Measurements from ENCODE around the gene NXPH1. TPM values are rescaled to one million over a fixed set of nuclear protein-coding genes. Genes with fewer than 3 reads are reported as not detected.

The NXPH1 gene
- total RNA-seq, 1 donor from 2014 or later, result 0.32 TPM

DNA sequence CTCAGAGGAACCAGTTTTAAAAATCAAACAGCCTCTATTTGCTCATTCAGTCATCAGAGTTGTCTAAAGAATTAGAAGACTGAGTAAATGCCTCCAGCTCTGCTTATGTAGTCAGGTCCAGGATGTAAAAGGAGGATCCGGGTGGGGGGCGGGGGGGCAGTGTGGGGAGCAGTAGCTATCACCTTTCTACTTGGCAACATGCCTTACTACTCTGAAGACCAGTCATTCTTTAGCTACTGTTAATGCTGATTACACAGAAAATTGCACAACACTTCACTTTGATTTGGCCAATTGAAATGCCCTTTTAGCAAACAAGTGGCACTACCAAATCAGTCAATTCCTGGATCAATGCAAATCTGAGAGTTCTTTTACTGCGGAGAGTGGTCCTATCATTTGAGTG, 164.2 kb downstream of the NXPH1 start:
- no peaks in the 10 kb centered on the region for H3K27me3 ChIP-seq
- intact Hi-C loops (cut with DNase I), result no loop called here
- no peaks in the 10 kb centered on the region for H3K36me3 ChIP-seq
- H3K27ac ChIP-seq, result no peak overlapping the region
- TF ChIP-seq, protein P1, sequence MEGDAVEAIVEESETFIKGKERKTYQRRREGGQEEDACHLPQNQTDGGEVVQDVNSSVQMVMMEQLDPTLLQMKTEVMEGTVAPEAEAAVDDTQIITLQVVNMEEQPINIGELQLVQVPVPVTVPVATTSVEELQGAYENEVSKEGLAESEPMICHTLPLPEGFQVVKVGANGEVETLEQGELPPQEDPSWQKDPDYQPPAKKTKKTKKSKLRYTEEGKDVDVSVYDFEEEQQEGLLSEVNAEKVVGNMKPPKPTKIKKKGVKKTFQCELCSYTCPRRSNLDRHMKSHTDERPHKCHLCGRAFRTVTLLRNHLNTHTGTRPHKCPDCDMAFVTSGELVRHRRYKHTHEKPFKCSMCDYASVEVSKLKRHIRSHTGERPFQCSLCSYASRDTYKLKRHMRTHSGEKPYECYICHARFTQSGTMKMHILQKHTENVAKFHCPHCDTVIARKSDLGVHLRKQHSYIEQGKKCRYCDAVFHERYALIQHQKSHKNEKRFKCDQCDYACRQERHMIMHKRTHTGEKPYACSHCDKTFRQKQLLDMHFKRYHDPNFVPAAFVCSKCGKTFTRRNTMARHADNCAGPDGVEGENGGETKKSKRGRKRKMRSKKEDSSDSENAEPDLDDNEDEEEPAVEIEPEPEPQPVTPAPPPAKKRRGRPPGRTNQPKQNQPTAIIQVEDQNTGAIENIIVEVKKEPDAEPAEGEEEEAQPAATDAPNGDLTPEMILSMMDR (IDR thresholded peaks at IDR 0.05), result no peak
- H3K4me3 ChIP-seq, result no peak overlapping the region
- DNase-seq (ENCODE audit: low spot score in 2 of 2), result no peak
- H3K9me3 ChIP-seq, result no peaks in the 10 kb centered on the region
- H3K4me1 ChIP-seq, result no peaks in the 10 kb centered on the region

DNA sequence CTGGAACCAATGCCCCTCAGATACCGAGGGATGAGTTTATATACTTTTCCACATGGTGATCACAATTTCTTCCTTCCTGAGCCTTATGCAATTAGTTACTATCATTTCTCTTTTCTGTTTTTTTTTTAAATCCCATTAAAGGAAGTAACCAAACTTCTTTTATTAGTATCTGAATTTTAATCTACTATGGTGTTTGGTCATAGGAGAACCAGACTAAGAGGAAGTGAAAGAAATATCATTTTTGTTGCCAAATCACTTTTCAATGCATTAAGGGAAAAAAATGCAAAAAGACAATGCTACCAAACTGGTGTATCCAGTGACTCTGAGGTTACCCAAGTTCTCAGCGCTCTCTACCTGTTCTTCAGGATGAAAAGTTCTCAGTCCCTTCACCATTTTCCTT, 167.7 kb downstream of the NXPH1 start:
- TF ChIP-seq, protein P1 (IDR thresholded peaks at IDR 0.05), result no peak
- Histone ChIP-seq H3K27ac (no peak overlapping the region), H3K27me3 (no peaks in the 10 kb centered on the region), H3K36me3 (no peaks in the 10 kb centered on the region), H3K9me3 (no peaks in the 10 kb centered on the region), H3K4me3 (no peak overlapping the region), H3K4me1 (no peaks in the 10 kb centered on the region)
- DNase-seq (ENCODE audit: low spot score in 2 of 2), result no peak
- intact Hi-C loops (cut with DNase I), result no loop called here

DNA sequence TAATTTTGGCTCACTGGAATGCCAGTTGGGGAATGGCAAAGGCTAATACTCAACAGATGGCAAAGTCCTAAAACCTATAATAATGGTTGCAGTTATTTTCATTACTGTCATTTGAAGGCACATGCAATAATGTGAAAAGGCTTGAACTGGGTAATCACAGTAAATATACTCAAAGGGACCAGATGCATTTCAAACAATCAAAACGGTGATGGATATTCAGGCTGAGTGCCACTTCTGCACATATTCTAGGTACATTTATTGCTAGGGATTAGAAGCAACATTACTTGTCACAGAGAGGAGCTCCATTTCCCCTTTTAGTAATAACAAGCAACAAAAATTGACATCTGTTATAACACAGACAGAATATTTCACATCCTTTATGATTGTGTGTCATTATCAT, 171.8 kb downstream of the NXPH1 start:
- no peak for DNase-seq (ENCODE audit: low spot score in 2 of 2)
- no peaks in the 10 kb centered on the region for H3K36me3 ChIP-seq
- H3K27ac ChIP-seq, result no peak overlapping the region
- no peaks in the 10 kb centered on the region for H3K4me1 ChIP-seq
- no peaks in the 10 kb centered on the region for H3K9me3 ChIP-seq
- TF ChIP-seq, protein P1 (IDR thresholded peaks at IDR 0.05), result no peak
- no peak overlapping the region for H3K4me3 ChIP-seq
- intact Hi-C loops (cut with DNase I), result no loop called here
- no peaks in the 10 kb centered on the region for H3K27me3 ChIP-seq

DNA sequence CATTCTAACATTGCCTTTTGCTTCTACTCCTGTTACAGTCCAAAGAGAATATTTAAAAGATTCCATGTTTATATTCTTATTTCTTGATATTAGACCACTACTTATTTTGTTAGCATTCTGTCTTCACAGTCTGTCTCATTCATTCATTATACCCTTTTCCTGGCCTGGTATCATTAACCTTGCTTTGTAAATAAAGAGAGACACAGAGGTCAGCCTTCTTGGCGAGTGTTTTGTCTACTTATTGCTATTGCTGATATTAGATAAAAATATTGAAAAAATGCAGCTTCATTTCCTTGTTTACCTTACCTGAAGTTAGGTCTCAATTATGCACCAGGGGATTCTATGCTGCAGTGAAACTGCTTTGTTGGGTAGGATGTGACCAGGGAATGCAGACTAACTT, 179.2 kb downstream of the NXPH1 start:
- Histone ChIP-seq H3K9me3 (no peaks in the 10 kb centered on the region), H3K4me3 (no peak overlapping the region), H3K36me3 (no peaks in the 10 kb centered on the region), H3K4me1 (no peaks in the 10 kb centered on the region), H3K27ac (no peak overlapping the region), H3K27me3 (no peaks in the 10 kb centered on the region)
- DNase-seq (ENCODE audit: low spot score in 2 of 2), result no peak
- intact Hi-C loops (cut with DNase I), result no loop called here
- TF ChIP-seq, protein P1 (IDR thresholded peaks at IDR 0.05), result no peak

DNA sequence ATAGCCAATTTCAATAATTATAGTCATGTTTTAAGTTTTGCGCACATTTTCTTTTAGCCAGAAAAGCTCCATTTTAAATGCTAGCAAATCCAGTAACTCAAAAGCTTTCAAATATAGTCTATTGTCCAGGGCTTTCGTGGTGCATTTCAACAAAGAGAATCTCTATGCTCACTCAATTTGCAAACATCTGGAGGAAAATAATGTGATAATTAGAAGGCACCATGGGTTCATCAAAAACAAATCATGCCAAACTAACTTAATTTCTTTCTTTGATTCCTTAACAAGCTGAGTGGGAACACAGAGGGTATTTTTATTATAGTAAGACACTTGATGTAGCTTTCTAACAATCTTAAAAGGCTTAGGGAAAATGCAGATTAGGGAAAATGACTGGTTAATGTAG, 179.8 kb downstream of the NXPH1 start:
- DNase-seq (ENCODE audit: low spot score in 2 of 2), result no peak
- Histone ChIP-seq H3K36me3 (no peaks in the 10 kb centered on the region), H3K4me1 (no peaks in the 10 kb centered on the region), H3K9me3 (no peaks in the 10 kb centered on the region), H3K27ac (no peak overlapping the region), H3K27me3 (no peaks in the 10 kb centered on the region), H3K4me3 (no peak overlapping the region)
- TF ChIP-seq, protein P1 (IDR thresholded peaks at IDR 0.05), result no peak
- intact Hi-C loops (cut with DNase I), result no loop called here

DNA sequence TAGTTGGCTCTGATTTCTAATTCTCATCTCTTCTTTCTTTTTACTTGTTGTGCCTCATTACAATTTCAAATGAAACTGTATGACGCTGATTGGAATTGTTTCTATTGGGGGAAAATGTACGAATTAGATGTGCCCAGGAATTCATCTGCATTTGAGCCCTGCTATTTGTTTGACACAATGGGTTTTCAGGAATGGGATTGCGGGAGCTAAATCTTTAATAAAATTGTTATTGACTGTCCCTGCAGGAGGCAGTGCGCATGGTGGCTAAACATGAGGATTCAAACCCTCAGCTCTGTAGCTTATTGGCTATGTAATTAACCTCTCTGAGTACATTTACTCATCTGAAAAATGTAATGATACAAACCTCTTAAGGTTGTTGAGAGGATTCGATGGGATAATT, 181.6 kb downstream of the NXPH1 start:
- no peaks in the 10 kb centered on the region for H3K36me3 ChIP-seq
- no peak overlapping the region for H3K27ac ChIP-seq
- H3K27me3 ChIP-seq, result no peaks in the 10 kb centered on the region
- H3K4me1 ChIP-seq, result no peaks in the 10 kb centered on the region
- TF ChIP-seq, protein P1 (IDR thresholded peaks at IDR 0.05), result no peak
- no peaks in the 10 kb centered on the region for H3K9me3 ChIP-seq
- intact Hi-C loops (cut with DNase I), result no loop called here
- DNase-seq (ENCODE audit: low spot score in 2 of 2), result no peak
- no peak overlapping the region for H3K4me3 ChIP-seq

Data from ascending aorta (tissue), 2 donors.